ENCODE data around the gene RLN2. TPM values are rescaled to one million over a fixed set of nuclear protein-coding genes. Genes with fewer than 3 reads are reported as not detected.

Gene RLN2
- total RNA-seq: not detected in 2 replicates

GRCh38 chr9:5303840-5304795 lies at the start of gene RLN2:
TSS of gene RLN2 (minus strand) at chr9:5304716. CDS start at chr9:5304580, 136 bp downstream.

GRCh38 chr9:5338992-5339981 lies 34.8 kb upstream of the RLN2 start, which contains the start of gene RLN1:
TSS of gene RLN1 (minus strand) at chr9:5339876. CDS start at chr9:5339746, 130 bp downstream.

Other genes starting within 250 kb of the RLN2 start
- gene INSL6, start 119.1 kb downstream of the RLN2 start, total RNA-seq: not detected in 2 replicates
- not detected in 2 replicates for gene INSL4, start 73.3 kb downstream of the RLN2 start, total RNA-seq
- gene RLN1, start 35.2 kb upstream of the RLN2 start, total RNA-seq: 0.07 TPM in 1 of 2 replicates, not detected in the other
- 8.3 and 9.5 TPM in 2 replicates for gene PLGRKT, start 133.2 kb upstream of the RLN2 start, total RNA-seq
- gene CD274, start 145.8 kb upstream of the RLN2 start, total RNA-seq: 4.8 and 8.8 TPM in 2 replicates
- 9.1 and 22.8 TPM in 2 replicates for gene PDCD1LG2, start 205.8 kb upstream of the RLN2 start, total RNA-seq

Data from smooth muscle cell of the pulmonary artery (primary cell).